ENCODE results near the gene CSNK1E.

The CSNK1E gene

DNA sequence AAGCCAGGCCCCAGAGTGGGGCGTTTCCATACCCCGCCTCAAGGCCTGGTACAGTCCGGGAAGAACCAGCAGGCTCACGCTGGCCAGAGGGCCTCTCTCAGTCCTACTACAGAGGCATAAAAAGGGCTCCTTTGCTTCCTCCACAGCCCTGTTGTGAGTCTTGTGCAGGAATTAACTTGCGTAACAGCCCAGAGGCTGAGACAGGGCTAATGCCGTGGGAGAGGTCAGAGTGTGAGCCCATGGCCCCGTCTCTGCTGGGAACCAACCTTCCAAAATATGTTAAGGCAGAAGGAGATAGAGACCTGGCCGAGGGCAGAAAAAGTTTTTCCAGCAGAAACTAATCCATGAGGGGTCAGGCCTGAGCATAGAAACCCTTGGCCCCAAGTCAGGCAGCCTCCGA is 24.5 kb downstream of the CSNK1E start:
- TF ChIP-seq, protein P1, sequence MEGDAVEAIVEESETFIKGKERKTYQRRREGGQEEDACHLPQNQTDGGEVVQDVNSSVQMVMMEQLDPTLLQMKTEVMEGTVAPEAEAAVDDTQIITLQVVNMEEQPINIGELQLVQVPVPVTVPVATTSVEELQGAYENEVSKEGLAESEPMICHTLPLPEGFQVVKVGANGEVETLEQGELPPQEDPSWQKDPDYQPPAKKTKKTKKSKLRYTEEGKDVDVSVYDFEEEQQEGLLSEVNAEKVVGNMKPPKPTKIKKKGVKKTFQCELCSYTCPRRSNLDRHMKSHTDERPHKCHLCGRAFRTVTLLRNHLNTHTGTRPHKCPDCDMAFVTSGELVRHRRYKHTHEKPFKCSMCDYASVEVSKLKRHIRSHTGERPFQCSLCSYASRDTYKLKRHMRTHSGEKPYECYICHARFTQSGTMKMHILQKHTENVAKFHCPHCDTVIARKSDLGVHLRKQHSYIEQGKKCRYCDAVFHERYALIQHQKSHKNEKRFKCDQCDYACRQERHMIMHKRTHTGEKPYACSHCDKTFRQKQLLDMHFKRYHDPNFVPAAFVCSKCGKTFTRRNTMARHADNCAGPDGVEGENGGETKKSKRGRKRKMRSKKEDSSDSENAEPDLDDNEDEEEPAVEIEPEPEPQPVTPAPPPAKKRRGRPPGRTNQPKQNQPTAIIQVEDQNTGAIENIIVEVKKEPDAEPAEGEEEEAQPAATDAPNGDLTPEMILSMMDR (conservative IDR thresholded peaks at IDR 0.05; ENCODE audit: low read depth), result no peak
- peak overlapping the region; percentile 98 for H3K27ac ChIP-seq
- ChIA-PET POLR2A (ENCODE audit: low non-redundant PET) (no interaction called here), CTCF (interaction anchor here (0.7 kb wide), 1 partner anchor 1058 kb away, joined by 3 read pairs; no protein-coding TSS in a partner anchor)
- DNase-seq (ENCODE audit: low spot score), result no peak

DNA sequence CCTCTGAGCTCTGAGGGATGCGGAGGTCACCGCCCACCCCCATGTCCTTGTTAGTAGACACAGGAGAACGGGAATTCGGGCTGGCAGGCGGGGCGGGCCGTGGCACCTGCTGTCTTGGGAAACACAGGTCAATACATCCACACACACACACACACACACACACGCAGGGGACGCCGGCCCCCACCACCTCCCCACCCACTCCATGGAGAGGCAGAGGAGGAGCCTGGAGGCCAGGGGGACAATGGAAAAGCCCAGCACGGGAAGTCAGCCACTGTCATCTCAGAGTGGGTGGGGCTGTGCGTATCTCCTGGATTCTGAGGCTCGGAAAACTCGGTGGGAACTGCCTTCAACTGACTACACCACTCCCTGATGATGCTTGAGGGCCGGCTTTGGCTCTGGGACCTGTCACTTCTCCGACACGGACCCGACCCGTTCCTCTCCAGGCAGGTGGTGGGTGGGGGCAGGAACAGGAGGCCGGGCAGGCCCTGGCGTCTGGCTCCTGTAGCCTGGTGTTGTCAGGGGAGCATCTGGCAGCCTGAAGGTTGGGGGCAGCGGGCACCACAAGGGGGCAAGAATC is 25.9 kb downstream of the CSNK1E start:
- peak overlapping the region; percentile 98 for H3K27ac ChIP-seq
- DNase-seq (ENCODE audit: low spot score), result no peak
- TF ChIP-seq, protein P1 (conservative IDR thresholded peaks at IDR 0.05; ENCODE audit: low read depth), result no peak
- ChIA-PET CTCF (no interaction called here), POLR2A (ENCODE audit: low non-redundant PET) (no interaction called here)

DNA sequence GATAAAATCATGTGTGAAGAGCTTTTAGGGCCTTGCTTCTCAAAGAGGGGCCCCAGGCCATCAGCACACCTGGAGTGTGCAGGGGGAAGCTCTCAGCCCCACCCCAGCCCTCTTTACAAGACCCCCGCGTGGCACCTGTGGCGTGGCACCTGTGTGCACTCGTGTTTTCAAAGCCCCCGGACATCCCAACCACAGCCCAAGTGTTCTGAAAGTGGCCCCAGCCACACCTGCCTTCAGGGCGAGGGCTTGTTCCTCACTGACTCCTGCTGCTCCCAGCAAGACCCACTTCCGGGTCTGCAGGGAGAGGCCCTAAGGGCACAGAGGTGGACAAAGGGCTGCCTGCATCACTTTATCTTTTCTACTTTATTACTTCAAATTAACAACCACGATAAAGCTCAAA is 26.9 kb downstream of the CSNK1E start:
- peak overlapping the region; percentile 63 for H3K27ac ChIP-seq
- ChIA-PET POLR2A (ENCODE audit: low non-redundant PET) (no interaction called here), CTCF (no interaction called here)
- no peak for DNase-seq (ENCODE audit: low spot score)
- TF ChIP-seq, protein P1 (conservative IDR thresholded peaks at IDR 0.05; ENCODE audit: low read depth), result no peak

DNA sequence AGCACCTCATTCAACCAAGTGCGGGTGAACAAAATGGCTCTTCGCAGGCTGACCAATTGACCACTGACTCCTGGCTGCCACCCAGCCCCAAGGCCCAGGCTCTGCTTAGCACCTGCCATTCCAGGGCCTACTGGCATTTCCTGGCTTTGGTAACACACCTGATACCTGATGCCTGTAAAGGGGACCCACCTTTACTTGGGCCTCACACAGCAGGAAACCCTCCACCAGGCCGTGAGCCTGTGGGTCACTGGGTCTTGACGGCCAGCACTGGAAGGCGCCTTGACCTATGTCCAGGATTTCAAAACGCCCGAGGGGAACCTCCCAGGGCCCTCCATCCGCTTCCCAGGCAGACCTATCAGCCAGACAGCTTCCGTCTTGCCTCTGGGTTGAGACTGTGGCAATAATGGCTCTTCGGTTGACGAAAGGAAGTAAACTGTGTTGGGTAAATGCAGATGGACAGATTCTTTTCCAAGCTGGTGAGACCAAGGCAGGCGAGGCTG is 27.6 kb downstream of the CSNK1E start:
- ChIA-PET CTCF (no interaction called here), POLR2A (ENCODE audit: low non-redundant PET) (no interaction called here)
- TF ChIP-seq, protein P1 (conservative IDR thresholded peaks at IDR 0.05; ENCODE audit: low read depth), result no peak
- H3K27ac ChIP-seq, result peak overlapping the region; percentile 63
- DNase-seq (ENCODE audit: low spot score), result no peak

DNA sequence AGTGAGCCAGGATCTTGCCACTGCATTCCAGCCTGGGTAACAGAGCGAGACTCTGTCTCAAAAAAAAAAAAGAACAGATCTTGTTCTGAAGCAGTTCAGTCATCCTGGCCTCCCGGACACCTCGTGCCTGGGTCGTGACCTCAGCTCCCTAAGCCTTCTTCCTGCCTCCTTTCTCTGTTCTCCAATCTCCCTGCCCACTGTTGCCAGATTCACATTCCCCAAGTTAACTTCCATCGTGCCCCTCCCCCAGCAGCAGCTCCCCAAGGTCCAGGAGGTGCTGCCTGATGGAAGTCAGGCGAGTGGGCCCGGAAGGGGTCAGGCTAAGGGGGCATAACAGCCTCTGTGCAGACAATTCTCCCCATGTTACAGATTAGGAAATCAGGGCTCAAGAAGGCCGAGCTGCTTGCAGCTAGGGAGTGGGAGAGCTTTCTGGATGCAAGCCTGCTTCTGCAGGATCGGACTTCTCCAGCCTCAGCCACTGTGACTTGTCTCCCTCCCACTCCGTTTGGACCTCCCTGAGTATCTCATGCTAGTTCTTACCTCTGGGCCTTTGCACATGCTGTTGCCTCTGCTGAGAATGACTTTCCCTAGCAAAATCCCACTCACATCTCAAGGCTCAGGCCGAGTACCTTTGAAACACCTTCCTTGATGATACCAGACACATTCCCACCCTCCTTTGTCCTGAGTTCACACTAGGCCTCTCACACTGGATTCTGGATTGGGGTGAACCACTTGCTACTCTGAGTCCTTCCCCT is 30.1 kb downstream of the CSNK1E start:
- ChIA-PET CTCF (no interaction called here), POLR2A (ENCODE audit: low non-redundant PET) (no interaction called here)
- TF ChIP-seq, protein P1 (conservative IDR thresholded peaks at IDR 0.05; ENCODE audit: low read depth), result no peak
- peak overlapping the region; percentile 28 for H3K27ac ChIP-seq
- DNase-seq (ENCODE audit: low spot score), result no peak

DNA sequence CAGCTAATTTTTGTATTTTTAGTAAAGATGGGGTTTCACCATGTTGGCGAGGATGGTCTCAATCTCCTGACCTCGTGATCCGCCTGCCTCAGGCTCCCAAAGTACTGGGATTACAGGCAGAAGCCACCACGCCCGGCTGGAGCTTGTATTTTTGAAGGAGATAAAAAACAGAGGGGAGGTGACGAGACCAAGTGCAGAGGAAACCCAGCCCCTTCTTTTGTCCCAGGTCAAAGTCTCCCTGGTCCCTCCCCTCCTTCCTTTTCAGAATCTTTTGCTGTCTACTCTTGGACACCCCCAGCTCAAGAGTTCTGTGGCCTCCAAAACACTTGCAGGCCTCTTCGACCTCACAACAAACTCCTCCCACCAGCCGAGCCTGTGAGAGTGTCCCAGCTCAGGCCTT is 32.2 kb downstream of the CSNK1E start:
- POLR2A ChIA-PET (ENCODE audit: low non-redundant PET), result no interaction called here
- CTCF ChIA-PET, result interaction anchor here (0.6 to 0.7 kb wide), 2 partner anchors 13 to 85 kb away, joined by 3 to 6 read pairs; no protein-coding TSS in a partner anchor
- TF ChIP-seq, protein P1 (conservative IDR thresholded peaks at IDR 0.05; ENCODE audit: low read depth), result no peak
- DNase-seq (ENCODE audit: low spot score), result no peak
- H3K27ac ChIP-seq, result peak overlapping the region; percentile 84
